PC-9 (cell line): Measurements from ENCODE around the gene HDAC7.

Experiments used
- CTCF ChIP-seq: fragments of 200-600 bp; sonication (generic); conservative IDR thresholded peaks from 2 replicates; pipeline ENCODE4 v1.6.1; 2017; ENCODE audit warnings: mixed run types, antibody characterized with exemption, mild to moderate bottlenecking, moderate library complexity
- EZH2 ChIP-seq: fragments of 200-600 bp; sonication (generic); IDR thresholded peaks from 2 replicates; pipeline ENCODE4 v1.8.0; 2017; ENCODE audit warnings: antibody characterized with exemption, low read depth

GRCh38 chr12:47758834-47759690, 60.6 kb downstream of the HDAC7 start, which contains the start of gene RAPGEF3:
- TF ChIP-seq CTCF (peak; percentile 59), EZH2 (no peak)
